Measurements from ENCODE around the gene FAM20A. TPM values are rescaled to one million over a fixed set of nuclear protein-coding genes. Genes with fewer than 3 reads are reported as not detected.
"Not testable (repeated sequence)": the region's sequence is repeated elsewhere in the genome, so short reads cannot be mapped to it uniquely, and the experiment has no call there.

Gene FAM20A
- total RNA-seq, 2 donors from 2014 or later: 2.5 to 4.4 TPM

DNA sequence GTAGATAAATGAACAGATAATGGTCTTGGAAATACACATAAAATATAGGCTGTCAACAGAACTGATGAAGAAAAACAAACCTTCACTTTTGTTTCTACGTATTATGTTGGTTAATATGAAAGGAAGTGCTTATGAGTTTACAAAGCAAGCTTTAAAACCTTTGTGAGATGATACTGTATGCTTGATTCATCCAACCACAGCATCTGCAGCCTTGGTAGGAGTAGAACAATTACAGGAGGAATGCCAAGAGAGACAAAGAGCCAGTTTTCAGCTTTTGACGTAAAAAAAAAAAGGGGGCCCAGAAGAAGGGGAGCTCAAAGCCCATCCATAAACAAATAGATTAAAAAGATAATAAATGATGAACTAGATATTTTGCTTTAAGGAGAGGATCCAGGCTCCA is 13.3 kb downstream of the FAM20A start:
- H3K27ac ChIP-seq: no peak overlapping the region
- H3K27me3 ChIP-seq: no peaks in the 10 kb centered on the region
- H3K4me1 ChIP-seq: peaks cover 0 to 2% of the 10 kb centered on the region in 2 donors
- no peaks in the 10 kb centered on the region for H3K36me3 ChIP-seq
- no peak for DNase-seq (ENCODE audit: low spot score)
- TF ChIP-seq, protein P1, sequence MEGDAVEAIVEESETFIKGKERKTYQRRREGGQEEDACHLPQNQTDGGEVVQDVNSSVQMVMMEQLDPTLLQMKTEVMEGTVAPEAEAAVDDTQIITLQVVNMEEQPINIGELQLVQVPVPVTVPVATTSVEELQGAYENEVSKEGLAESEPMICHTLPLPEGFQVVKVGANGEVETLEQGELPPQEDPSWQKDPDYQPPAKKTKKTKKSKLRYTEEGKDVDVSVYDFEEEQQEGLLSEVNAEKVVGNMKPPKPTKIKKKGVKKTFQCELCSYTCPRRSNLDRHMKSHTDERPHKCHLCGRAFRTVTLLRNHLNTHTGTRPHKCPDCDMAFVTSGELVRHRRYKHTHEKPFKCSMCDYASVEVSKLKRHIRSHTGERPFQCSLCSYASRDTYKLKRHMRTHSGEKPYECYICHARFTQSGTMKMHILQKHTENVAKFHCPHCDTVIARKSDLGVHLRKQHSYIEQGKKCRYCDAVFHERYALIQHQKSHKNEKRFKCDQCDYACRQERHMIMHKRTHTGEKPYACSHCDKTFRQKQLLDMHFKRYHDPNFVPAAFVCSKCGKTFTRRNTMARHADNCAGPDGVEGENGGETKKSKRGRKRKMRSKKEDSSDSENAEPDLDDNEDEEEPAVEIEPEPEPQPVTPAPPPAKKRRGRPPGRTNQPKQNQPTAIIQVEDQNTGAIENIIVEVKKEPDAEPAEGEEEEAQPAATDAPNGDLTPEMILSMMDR (IDR thresholded peaks at IDR 0.05): no peak
- no peaks in the 10 kb centered on the region for H3K9me3 ChIP-seq
- no peak overlapping the region for H3K4me3 ChIP-seq

DNA sequence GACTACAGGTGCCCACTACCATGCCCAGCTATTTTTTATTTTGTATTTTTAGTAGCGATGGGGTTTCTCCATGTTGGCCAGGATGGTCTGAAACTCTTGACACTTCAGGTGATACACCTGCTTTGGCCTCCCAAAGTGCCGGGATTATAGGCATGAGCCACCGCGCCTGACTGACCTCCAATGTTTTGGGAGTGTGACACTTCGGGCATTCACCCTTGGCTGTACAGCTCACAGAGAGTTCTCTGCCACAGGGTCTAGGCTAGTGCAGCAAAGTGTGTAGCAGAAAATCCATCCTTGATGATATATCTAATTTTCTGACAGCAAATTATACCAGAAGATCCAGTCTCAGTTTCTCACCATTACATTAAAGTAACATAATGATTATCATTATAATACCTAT is 14.1 kb downstream of the FAM20A start:
- Histone ChIP-seq H3K36me3 (no peaks in the 10 kb centered on the region), H3K27me3 (no peaks in the 10 kb centered on the region), H3K27ac (no peak overlapping the region), H3K4me1 (no peaks in the 10 kb centered on the region), H3K9me3 (no peaks in the 10 kb centered on the region), H3K4me3 (no peak overlapping the region)
- TF ChIP-seq, protein P1 (IDR thresholded peaks at IDR 0.05): no peak
- DNase-seq (ENCODE audit: low spot score): no peak

DNA sequence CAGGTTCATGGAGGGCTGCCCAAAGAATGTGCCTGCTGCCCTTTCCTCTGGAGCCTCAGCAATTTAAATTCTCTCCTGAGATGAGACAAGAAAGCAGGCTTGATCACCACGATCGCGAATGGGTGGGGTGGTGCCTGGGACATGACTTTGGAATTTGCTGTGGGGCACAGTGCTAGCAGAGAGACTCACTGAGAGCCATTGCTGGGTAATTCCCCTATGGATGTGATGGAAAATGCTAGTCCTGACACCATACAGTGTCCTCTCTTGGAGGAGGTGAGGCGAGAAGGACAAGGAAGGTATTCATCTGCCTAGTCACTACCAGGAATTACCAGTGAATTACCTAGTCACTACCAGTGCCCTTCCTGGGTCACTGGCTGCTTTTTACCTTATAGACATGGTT is 15.5 kb downstream of the FAM20A start:
- Histone ChIP-seq H3K27me3 (no peaks in the 10 kb centered on the region), H3K27ac (no peak overlapping the region), H3K4me1 (peaks cover 0 to 4% of the 10 kb centered on the region in 2 donors), H3K4me3 (no peak overlapping the region), H3K36me3 (no peaks in the 10 kb centered on the region), H3K9me3 (no peaks in the 10 kb centered on the region)
- TF ChIP-seq, protein P1 (IDR thresholded peaks at IDR 0.05): no peak
- DNase-seq (ENCODE audit: low spot score): no peak

DNA sequence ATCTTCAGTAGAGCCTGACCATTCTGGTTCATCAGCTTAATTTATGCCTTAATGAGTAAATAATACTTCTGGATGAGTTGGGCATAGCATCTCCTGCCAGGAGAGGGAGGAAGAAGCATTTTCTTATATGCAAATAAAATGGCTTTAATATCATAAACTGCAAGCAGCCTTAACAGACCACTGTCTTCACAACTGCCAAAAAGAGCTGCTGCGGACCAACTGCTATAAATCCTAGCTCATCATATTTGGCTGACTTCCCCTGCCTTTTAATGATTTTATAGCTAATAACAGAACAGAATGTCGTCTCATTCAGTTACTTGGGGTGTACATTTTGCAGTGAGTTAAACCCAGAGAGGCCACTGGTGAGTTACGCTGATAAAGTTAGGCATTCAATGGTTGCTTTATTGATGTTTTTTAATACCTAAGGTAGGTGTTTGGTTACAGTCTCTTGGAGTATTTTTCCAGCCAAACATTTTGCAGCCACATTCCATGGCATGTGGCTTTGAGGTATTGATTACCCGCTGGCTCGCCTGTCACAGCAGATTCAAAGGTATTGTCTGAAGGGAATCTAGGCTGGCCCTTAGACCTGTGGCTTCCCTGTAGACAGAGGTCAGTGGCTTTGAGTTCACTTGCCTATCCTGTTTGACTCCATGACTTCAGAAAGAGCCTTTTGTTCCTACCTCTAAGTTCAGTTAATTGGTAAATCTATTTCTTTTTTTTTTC is 16.4 kb downstream of the FAM20A start:
- Histone ChIP-seq H3K36me3 (no peaks in the 10 kb centered on the region), H3K9me3 (no peaks in the 10 kb centered on the region), H3K4me1 (peaks cover 0 to 7% of the 10 kb centered on the region in 2 donors), H3K27ac (no peak overlapping the region), H3K4me3 (no peak overlapping the region), H3K27me3 (no peaks in the 10 kb centered on the region)
- DNase-seq (ENCODE audit: low spot score): no peak
- TF ChIP-seq, protein P1 (IDR thresholded peaks at IDR 0.05): no peak

DNA sequence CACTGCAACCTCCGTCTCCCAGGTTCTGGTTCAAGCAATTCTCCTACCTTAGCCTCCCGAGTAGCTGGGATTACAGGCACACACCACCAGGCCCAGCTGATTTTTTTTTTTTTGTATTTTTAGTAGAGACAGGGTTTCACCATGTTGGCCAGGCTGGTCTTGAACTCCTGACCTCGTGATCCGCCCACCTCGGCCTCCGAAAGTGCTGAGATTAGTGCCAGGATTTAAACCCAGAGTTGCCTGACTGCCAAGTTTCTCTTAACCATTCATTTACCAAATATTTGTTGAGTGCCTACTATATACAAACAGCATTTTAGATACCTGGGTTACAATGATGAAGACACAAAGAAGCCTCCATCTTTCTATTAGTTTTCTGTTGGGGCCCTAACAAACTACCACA is 18.3 kb downstream of the FAM20A start:
- H3K9me3 ChIP-seq; H3K4me3 ChIP-seq; H3K36me3 ChIP-seq; H3K27me3 ChIP-seq; H3K4me1 ChIP-seq; DNase-seq (ENCODE audit: low spot score); H3K27ac ChIP-seq: not testable (repeated sequence)

- Histone ChIP-seq H3K4me3 (no peak overlapping the region), H3K36me3 (no peaks in the 10 kb centered on the region), H3K9me3 (no peaks in the 10 kb centered on the region), H3K27ac (no peak overlapping the region), H3K4me1 (peaks cover 0 to 7% of the 10 kb centered on the region in 2 donors), H3K27me3 (no peaks in the 10 kb centered on the region)
- TF ChIP-seq, protein P1 (IDR thresholded peaks at IDR 0.05): no peak
- no peak for DNase-seq (ENCODE audit: low spot score)
These were observed 19.1 kb downstream of the FAM20A start for GRCh38 chr17:68581863-68582645.

Data from right atrium auricular region (tissue), 2 donors.